ENCODE data around the gene PLEKHJ1.

The PLEKHJ1 gene

DNA sequence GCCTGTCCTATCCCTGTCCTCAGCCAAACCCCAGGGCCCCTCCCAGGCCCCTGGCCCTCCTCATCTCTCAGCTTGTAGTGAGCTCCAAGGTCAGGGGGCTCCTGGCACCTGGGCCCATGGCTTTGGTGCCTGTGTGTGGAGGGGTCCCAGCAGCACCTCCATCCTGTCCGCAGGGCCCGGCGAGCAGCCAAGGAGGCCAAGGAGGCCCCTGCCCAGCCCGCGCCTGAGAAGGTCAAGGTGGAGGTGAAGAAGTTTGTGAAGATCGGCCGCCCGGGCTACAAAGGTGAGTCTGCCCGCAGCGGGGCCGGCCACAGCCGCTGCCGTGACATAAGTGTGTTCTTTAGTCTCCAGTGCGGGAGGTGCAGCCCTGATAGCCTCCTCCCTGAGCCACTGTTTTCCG is 9.1 kb upstream of the PLEKHJ1 start:
- ChIA-PET POLR2A (interaction anchor here (1.2 kb wide), 1 partner anchor 9 kb away, joined by 3 read pairs; no protein-coding TSS in a partner anchor), CTCF (no interaction called here)
- TF ChIP-seq BHLHE40 (IDR thresholded peaks at IDR 0.05; ENCODE audit: borderline replicate concordance) (no peak), L3MBTL2 (conservative IDR thresholded peaks at IDR 0.05) (no peak), FOXM1 (IDR thresholded peaks at IDR 0.05; ENCODE audit: borderline replicate concordance) (no peak), FOXA1 (IDR thresholded peaks at IDR 0.05) (no peak), TARDBP (IDR thresholded peaks at IDR 0.05) (no peak), CTBP1 (IDR thresholded peaks at IDR 0.05; ENCODE audit: borderline replicate concordance) (no peak), SUZ12 (IDR thresholded peaks at IDR 0.05) (no peak), ZNF384 (IDR thresholded peaks at IDR 0.05) (no peak), ELF4 (IDR thresholded peaks at IDR 0.05) (no peak), HDGF (IDR thresholded peaks at IDR 0.05; ENCODE audit: borderline replicate concordance) (no peak), LEF1 (IDR thresholded peaks at IDR 0.05; ENCODE audit: borderline replicate concordance) (no peak), FOXK2 (IDR thresholded peaks at IDR 0.05) (no peak), SP1 (IDR thresholded peaks at IDR 0.05) (no peak), ARNT (IDR thresholded peaks at IDR 0.05) (no peak), NFRKB (IDR thresholded peaks at IDR 0.05) (no peak)
- TF ChIP-seq, protein P1, sequence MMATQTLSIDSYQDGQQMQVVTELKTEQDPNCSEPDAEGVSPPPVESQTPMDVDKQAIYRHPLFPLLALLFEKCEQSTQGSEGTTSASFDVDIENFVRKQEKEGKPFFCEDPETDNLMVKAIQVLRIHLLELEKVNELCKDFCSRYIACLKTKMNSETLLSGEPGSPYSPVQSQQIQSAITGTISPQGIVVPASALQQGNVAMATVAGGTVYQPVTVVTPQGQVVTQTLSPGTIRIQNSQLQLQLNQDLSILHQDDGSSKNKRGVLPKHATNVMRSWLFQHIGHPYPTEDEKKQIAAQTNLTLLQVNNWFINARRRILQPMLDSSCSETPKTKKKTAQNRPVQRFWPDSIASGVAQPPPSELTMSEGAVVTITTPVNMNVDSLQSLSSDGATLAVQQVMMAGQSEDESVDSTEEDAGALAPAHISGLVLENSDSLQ (IDR thresholded peaks at IDR 0.05): no peak
- no peak for DNase-seq (ENCODE audit: extremely low spot score)

DNA sequence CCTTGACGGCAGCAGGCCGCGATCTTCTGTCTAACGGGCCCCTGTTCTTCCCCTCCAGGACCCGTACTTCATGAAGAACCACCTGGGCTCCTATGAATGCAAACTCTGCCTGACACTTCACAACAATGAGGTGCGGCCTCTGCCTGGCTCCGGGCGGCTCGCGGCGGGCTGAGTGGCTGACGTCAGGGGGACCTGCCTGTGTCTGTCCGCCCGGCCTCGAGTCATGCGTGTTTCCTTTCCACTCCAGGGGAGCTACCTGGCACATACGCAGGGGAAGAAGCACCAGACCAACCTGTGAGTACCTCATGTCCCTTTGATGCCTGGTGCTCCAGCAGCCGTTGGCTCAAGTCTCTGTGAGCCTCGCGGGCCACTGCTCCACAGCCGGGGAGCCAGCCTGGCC is 8.4 kb upstream of the PLEKHJ1 start:
- ChIA-PET CTCF (no interaction called here), POLR2A (interaction anchor here (1.2 kb wide), 1 partner anchor 10 kb away, joined by 3 read pairs; no protein-coding TSS in a partner anchor)
- DNase-seq (ENCODE audit: extremely low spot score): no peak
- no peak for TF ChIP-seq LEF1 (IDR thresholded peaks at IDR 0.05; ENCODE audit: borderline replicate concordance)
- TF ChIP-seq L3MBTL2 (conservative IDR thresholded peaks at IDR 0.05): no peak
- TF ChIP-seq, protein P1 (IDR thresholded peaks at IDR 0.05): no peak
- TF ChIP-seq CTBP1 (IDR thresholded peaks at IDR 0.05; ENCODE audit: borderline replicate concordance): no peak
- no peak for TF ChIP-seq SUZ12 (IDR thresholded peaks at IDR 0.05)
- no peak for TF ChIP-seq FOXA1 (IDR thresholded peaks at IDR 0.05)
- TF ChIP-seq FOXM1 (IDR thresholded peaks at IDR 0.05; ENCODE audit: borderline replicate concordance): no peak
- TF ChIP-seq ELF4 (IDR thresholded peaks at IDR 0.05): no peak
- no peak for TF ChIP-seq HDGF (IDR thresholded peaks at IDR 0.05; ENCODE audit: borderline replicate concordance)
- no peak for TF ChIP-seq SP1 (IDR thresholded peaks at IDR 0.05)
- TF ChIP-seq ARNT (IDR thresholded peaks at IDR 0.05): no peak
- TF ChIP-seq NFRKB (IDR thresholded peaks at IDR 0.05): no peak
- TF ChIP-seq ZNF384 (IDR thresholded peaks at IDR 0.05): no peak
- no peak for TF ChIP-seq FOXK2 (IDR thresholded peaks at IDR 0.05)
- TF ChIP-seq TARDBP (IDR thresholded peaks at IDR 0.05): no peak
- TF ChIP-seq BHLHE40 (IDR thresholded peaks at IDR 0.05; ENCODE audit: borderline replicate concordance): no peak

DNA sequence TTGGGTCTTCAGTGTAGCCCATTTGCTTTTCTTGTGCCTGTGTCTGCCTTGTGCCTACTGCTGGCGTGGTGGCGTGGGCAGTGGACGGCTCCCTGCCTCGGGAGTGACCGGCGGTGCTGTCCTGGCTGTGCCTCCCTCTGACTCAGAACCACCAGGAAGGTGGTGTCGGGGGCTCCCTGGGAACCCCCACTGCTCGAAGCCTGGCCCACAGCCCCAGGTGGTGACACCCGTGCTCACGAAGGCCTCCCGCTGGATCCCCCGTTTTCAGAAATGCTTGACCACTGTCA is 7.9 kb upstream of the PLEKHJ1 start:
- CTCF ChIA-PET: no interaction called here
- no peak for DNase-seq (ENCODE audit: extremely low spot score)
- TF ChIP-seq SP1 (IDR thresholded peaks at IDR 0.05) (no peak), LEF1 (IDR thresholded peaks at IDR 0.05; ENCODE audit: borderline replicate concordance) (no peak), FOXA1 (IDR thresholded peaks at IDR 0.05) (no peak), FOXM1 (IDR thresholded peaks at IDR 0.05; ENCODE audit: borderline replicate concordance) (no peak), BHLHE40 (IDR thresholded peaks at IDR 0.05; ENCODE audit: borderline replicate concordance) (no peak), ZNF384 (IDR thresholded peaks at IDR 0.05) (no peak), HDGF (IDR thresholded peaks at IDR 0.05; ENCODE audit: borderline replicate concordance) (no peak), ELF4 (IDR thresholded peaks at IDR 0.05) (no peak), TARDBP (IDR thresholded peaks at IDR 0.05) (no peak), L3MBTL2 (conservative IDR thresholded peaks at IDR 0.05) (no peak), SUZ12 (IDR thresholded peaks at IDR 0.05) (no peak), CTBP1 (IDR thresholded peaks at IDR 0.05; ENCODE audit: borderline replicate concordance) (no peak), NFRKB (IDR thresholded peaks at IDR 0.05) (no peak), FOXK2 (IDR thresholded peaks at IDR 0.05) (no peak)
- TF ChIP-seq, protein P1 (IDR thresholded peaks at IDR 0.05): no peak
- POLR2A ChIA-PET: no interaction called here

DNA sequence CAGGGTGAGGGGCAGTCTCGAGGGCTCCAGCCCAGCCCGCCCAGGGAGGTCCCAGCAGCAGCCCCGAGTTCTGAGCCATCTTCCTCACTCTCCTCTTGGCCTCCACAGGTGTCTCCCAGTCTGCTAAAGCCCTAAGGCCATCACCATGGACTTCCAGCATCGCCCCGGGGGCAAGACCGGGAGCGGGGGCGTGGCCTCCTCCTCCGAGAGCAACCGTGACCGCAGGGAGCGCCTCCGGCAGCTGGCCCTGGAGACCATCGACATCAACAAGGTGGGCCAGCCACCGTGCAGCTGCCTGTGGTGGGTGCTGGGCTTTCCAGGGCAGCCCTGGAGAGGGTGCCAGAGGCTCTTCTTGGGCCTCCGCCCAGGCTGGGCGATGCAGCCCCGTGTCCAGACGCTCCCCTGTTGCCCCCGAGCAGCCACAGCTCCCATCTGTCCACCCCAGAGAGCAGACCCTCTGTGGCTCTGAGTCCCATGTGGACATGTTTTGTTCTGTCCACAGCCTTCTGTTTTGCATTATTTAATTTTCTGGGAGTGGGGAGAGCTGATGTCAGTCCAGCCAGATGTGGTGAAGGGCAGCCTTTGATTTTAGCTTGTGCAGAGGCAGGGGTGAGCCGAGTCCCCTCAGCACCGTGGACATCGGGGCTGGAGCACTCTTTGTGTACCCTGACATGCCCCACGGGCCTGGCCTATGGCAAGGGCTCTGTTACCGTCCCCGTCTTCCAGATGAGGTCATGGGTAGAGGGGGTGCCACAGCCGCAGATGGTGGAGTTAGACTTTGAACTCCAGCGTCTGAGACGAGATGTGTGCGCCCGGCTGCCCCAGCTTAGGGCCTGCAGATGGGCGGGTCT is 7.4 kb upstream of the PLEKHJ1 start:
- TF ChIP-seq ARNT (IDR thresholded peaks at IDR 0.05) (no peak), ELF4 (IDR thresholded peaks at IDR 0.05) (no peak), TARDBP (IDR thresholded peaks at IDR 0.05) (no peak), NFRKB (IDR thresholded peaks at IDR 0.05) (no peak), SP1 (IDR thresholded peaks at IDR 0.05) (no peak), HDGF (IDR thresholded peaks at IDR 0.05; ENCODE audit: borderline replicate concordance) (no peak), SUZ12 (IDR thresholded peaks at IDR 0.05) (no peak), L3MBTL2 (conservative IDR thresholded peaks at IDR 0.05) (no peak), FOXA1 (IDR thresholded peaks at IDR 0.05) (no peak), FOXK2 (IDR thresholded peaks at IDR 0.05) (no peak), ZNF384 (IDR thresholded peaks at IDR 0.05) (no peak), FOXM1 (IDR thresholded peaks at IDR 0.05; ENCODE audit: borderline replicate concordance) (no peak)
- ChIA-PET POLR2A (no interaction called here), CTCF (no interaction called here)
- DNase-seq (ENCODE audit: extremely low spot score): no peak

DNA sequence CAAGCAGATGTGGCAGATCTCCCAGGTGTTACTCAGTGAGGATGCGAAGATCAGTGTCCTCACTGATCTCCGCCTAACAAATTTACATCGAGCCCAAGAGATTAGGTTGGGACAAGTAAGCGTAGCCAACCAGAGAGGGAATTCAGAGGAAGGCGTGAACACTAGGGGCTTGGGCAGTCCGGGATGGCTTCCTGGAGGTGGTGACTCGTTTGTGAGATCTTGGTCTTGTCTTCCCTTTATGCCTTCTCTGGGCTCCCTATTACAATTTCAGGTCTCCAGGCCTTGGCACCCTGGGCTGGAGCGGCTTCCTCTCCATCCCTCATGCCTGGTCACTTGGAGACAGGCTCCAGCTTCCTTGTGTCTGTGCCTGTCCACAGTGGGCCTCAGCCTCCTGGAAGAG is 6.7 kb upstream of the PLEKHJ1 start:
- TF ChIP-seq CTBP1 (IDR thresholded peaks at IDR 0.05; ENCODE audit: borderline replicate concordance): no peak
- no peak for TF ChIP-seq FOXM1 (IDR thresholded peaks at IDR 0.05; ENCODE audit: borderline replicate concordance)
- TF ChIP-seq NFRKB (IDR thresholded peaks at IDR 0.05): no peak
- TF ChIP-seq SP1 (IDR thresholded peaks at IDR 0.05): no peak
- ChIA-PET POLR2A (no interaction called here), CTCF (interaction anchor here (1.1 kb wide), 1 partner anchor 10 kb away, joined by 5 read pairs; no protein-coding TSS in a partner anchor)
- no peak for DNase-seq (ENCODE audit: extremely low spot score)
